HFFc6 (cell line): ENCODE measurements around the gene RAD9A. TPM values are rescaled to one million over a fixed set of nuclear protein-coding genes. Genes with fewer than 3 reads are reported as not detected.

Source experiments
- DNase-seq: peaks from one replicate; pipeline ENCODE4 v3.0.0-alpha.2; 2018
- H3K27ac Mint-ChIP-seq: 2 replicates; pipeline ENCODE4 v1.8.0; 2020; ENCODE audit warnings: mild to moderate bottlenecking, mixed read lengths
- H3K27me3 Mint-ChIP-seq: 2 replicates; pipeline ENCODE4 v1.8.0; 2021; ENCODE audit warnings: mild to moderate bottlenecking, moderate library complexity, mixed read lengths; ENCODE audit not compliant: insufficient read depth
- H3K36me3 Mint-ChIP-seq: 2 replicates; pipeline ENCODE4 v1.8.0; 2021; ENCODE audit warnings: low read depth, mixed read lengths
- H3K4me1 Mint-ChIP-seq: 2 replicates; pipeline ENCODE4 v1.8.0; 2020; ENCODE audit warnings: low read depth, mixed read lengths
- H3K4me3 Mint-ChIP-seq: 2 replicates; pipeline ENCODE4 v1.8.0; 2020; ENCODE audit warnings: mild to moderate bottlenecking, moderate library complexity, mixed read lengths
- H3K9me3 Mint-ChIP-seq: 2 replicates; pipeline ENCODE4 v1.8.0; 2020; ENCODE audit warnings: mild to moderate bottlenecking, mixed read lengths
- total RNA-seq, 6 experiments: library from RNA; stranded (reverse); fragmentation: NEBNext Ultra II Directional; extraction: Animal tissue kit (Norgen Biotek cat#: 25700); gene quantifications; 2 replicates in 1 of 6; 3 replicates in 5 of 6; pipeline ENCODE4 v1.2.3, GENCODE V29; 2021
- TF ChIP-seq, protein P1 (sequence below): fragments of 200-600 bp; sonication (generic); IDR thresholded peaks from 2 replicates; pipeline ENCODE4 v1.5.0; 2021; ENCODE audit warnings: antibody characterized with exemption, mild to moderate bottlenecking

Gene RAD9A
- total RNA-seq, 6 experiments from 2014 or later = 7.6 to 10.3 (median 8.8) TPM

DNA sequence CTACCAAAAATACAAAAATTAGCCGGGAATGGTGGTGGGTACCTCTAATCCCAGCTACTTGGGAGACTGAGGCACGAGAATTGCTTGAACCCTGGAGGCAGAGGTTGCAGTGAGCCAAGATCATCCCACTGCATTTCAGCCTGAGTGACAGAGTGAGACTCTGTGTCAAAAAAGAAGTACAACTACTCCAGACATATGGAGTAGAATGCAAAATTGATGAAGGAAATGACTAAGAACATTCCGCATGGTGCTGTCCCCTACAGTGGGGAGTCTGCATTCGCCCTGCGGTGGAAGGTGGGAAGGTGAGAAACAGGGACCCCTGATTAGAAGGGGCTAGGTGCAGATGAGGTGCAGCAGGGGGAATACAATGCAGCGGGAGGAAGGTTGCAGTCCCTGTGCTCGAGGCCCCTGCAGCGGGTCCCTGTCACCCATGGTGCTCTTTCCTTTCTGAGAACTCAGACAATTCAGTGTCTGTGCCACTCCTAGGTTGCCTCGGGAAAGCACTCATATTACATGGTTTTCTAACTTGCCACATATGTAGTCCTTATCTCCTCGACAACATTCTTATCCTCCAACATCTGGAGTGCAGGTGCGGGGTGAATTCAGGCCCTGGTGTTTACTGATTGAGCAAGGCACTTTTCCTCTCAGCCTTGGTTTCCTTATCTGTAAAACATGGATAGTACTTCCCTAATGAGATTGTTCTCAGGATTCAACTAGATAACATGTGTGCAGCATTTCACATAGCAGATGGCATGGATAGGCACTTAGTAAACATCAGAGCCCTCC, 43.6 kb upstream of the RAD9A start:
- Mint-ChIP-seq H3K9me3 (no peaks in the 10 kb centered on the region), H3K4me1 (peaks cover 50% of the 10 kb centered on the region), H3K36me3 (no peaks in the 10 kb centered on the region), H3K27ac (peak overlapping the region; percentile 46; the same call in 1 of the 2 replicates), H3K4me3 (no peak overlapping the region), H3K27me3 (peaks cover 4% of the 10 kb centered on the region)
- no peak for DNase-seq
- TF ChIP-seq, protein P1, sequence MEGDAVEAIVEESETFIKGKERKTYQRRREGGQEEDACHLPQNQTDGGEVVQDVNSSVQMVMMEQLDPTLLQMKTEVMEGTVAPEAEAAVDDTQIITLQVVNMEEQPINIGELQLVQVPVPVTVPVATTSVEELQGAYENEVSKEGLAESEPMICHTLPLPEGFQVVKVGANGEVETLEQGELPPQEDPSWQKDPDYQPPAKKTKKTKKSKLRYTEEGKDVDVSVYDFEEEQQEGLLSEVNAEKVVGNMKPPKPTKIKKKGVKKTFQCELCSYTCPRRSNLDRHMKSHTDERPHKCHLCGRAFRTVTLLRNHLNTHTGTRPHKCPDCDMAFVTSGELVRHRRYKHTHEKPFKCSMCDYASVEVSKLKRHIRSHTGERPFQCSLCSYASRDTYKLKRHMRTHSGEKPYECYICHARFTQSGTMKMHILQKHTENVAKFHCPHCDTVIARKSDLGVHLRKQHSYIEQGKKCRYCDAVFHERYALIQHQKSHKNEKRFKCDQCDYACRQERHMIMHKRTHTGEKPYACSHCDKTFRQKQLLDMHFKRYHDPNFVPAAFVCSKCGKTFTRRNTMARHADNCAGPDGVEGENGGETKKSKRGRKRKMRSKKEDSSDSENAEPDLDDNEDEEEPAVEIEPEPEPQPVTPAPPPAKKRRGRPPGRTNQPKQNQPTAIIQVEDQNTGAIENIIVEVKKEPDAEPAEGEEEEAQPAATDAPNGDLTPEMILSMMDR = no peak

GRCh38 chr11:67349036-67349435, 42.8 kb upstream of the RAD9A start:
- Mint-ChIP-seq H3K27me3 (peaks cover 6% of the 10 kb centered on the region), H3K27ac (peak overlapping the region; percentile 2; the same call in 1 of the 2 replicates), H3K4me3 (no peak overlapping the region), H3K36me3 (no peaks in the 10 kb centered on the region), H3K4me1 (peaks cover 54% of the 10 kb centered on the region), H3K9me3 (no peaks in the 10 kb centered on the region)
- DNase-seq = no peak
- TF ChIP-seq, protein P1 = no peak

- H3K4me1 Mint-ChIP-seq = peaks cover 59% of the 10 kb centered on the region
- peak overlapping the region; percentile 4; the same call in 1 of the 2 replicates for H3K27ac Mint-ChIP-seq
- no peak for DNase-seq
- TF ChIP-seq, protein P1 = no peak
- peaks cover 6% of the 10 kb centered on the region for H3K27me3 Mint-ChIP-seq
- H3K36me3 Mint-ChIP-seq = no peaks in the 10 kb centered on the region
- no peak overlapping the region for H3K4me3 Mint-ChIP-seq
- H3K9me3 Mint-ChIP-seq = no peaks in the 10 kb centered on the region
Measured at GRCh38 chr11:67349457-67349856, 42.3 kb upstream of the RAD9A start.

- DNase-seq = no peak
- Mint-ChIP-seq H3K27ac (peak overlapping the region; percentile 4; the same call in 1 of the 2 replicates), H3K27me3 (peaks cover 6% of the 10 kb centered on the region), H3K9me3 (no peaks in the 10 kb centered on the region), H3K4me3 (no peak overlapping the region), H3K36me3 (no peaks in the 10 kb centered on the region), H3K4me1 (peaks cover 64% of the 10 kb centered on the region)
- TF ChIP-seq, protein P1 = no peak
Measured at GRCh38 chr11:67349928-67350465, 41.8 kb upstream of the RAD9A start.

- Mint-ChIP-seq H3K27ac (peak overlapping the region; percentile 100), H3K4me1 (peaks cover 68% of the 10 kb centered on the region), H3K4me3 (peak overlapping the region; percentile 98), H3K9me3 (no peaks in the 10 kb centered on the region), H3K36me3 (no peaks in the 10 kb centered on the region), H3K27me3 (peaks cover 5% of the 10 kb centered on the region)
- peak; percentile 48 for DNase-seq
- TF ChIP-seq, protein P1 = peak; percentile 97
Measured at GRCh38 chr11:67351275-67352005, 40.3 kb upstream of the RAD9A start.
